ENCODE measurements around the gene PPP1R9B.

Gene PPP1R9B

GRCh38 chr17:50123649-50124349 is 26.7 kb downstream of the PPP1R9B start:
- DNase-seq (ENCODE audit: low read depth) = no peak

GRCh38 chr17:50122945-50123344 is 27.5 kb downstream of the PPP1R9B start:
- DNase-seq (ENCODE audit: low read depth) = no peak

GRCh38 chr17:50120475-50121253 is 29.8 kb downstream of the PPP1R9B start:
- no peak for DNase-seq (ENCODE audit: low read depth)

- no peak for DNase-seq (ENCODE audit: low read depth)
Observed at GRCh38 chr17:50118828-50119218, 31.7 kb downstream of the PPP1R9B start.

GRCh38 chr17:50118076-50118827 is 32.2 kb downstream of the PPP1R9B start:
- DNase-seq (ENCODE audit: low read depth) = no peak

GRCh38 chr17:50117202-50118051 is 33.0 kb downstream of the PPP1R9B start:
- peak; percentile 44 for DNase-seq (ENCODE audit: low read depth)

- no peak for DNase-seq (ENCODE audit: low read depth)
Observed at GRCh38 chr17:50115756-50116155, 34.7 kb downstream of the PPP1R9B start.

GRCh38 chr17:50114849-50115357 is 35.6 kb downstream of the PPP1R9B start:
- no peak for DNase-seq (ENCODE audit: low read depth)

GRCh38 chr17:50114401-50114800 is 36.1 kb downstream of the PPP1R9B start:
- DNase-seq (ENCODE audit: low read depth) = no peak

GRCh38 chr17:50113624-50114320 is 36.7 kb downstream of the PPP1R9B start:
- no peak for DNase-seq (ENCODE audit: low read depth)

GRCh38 chr17:50112694-50113093 is 37.8 kb downstream of the PPP1R9B start:
- DNase-seq (ENCODE audit: low read depth) = no peak

GRCh38 chr17:50111673-50112655 is 38.5 kb downstream of the PPP1R9B start:
- DNase-seq (ENCODE audit: low read depth) = no peak

GRCh38 chr17:50110591-50111349 is 39.7 kb downstream of the PPP1R9B start:
- no peak for DNase-seq (ENCODE audit: low read depth)

GRCh38 chr17:50109785-50110184 is 40.7 kb downstream of the PPP1R9B start:
- DNase-seq (ENCODE audit: low read depth) = no peak

- no peak for DNase-seq (ENCODE audit: low read depth)
Observed at GRCh38 chr17:50109207-50109606, 41.3 kb downstream of the PPP1R9B start.

GRCh38 chr17:50108556-50108955 is 41.9 kb downstream of the PPP1R9B start:
- DNase-seq (ENCODE audit: low read depth) = no peak

GRCh38 chr17:50107790-50108414 is 42.6 kb downstream of the PPP1R9B start:
- DNase-seq (ENCODE audit: low read depth) = no peak

GRCh38 chr17:50106393-50107131 is 43.9 kb downstream of the PPP1R9B start:
- DNase-seq (ENCODE audit: low read depth) = no peak
